Fibroblast of the aortic adventitia (primary cell): ENCODE results near the gene ITPRIPL1. TPM values are rescaled to one million over a fixed set of nuclear protein-coding genes. Genes with fewer than 3 reads are reported as not detected.

Source experiments
- DNase-seq: peaks from one replicate; pipeline ENCODE4 v3.0.0-alpha.2; 2010; ENCODE audit warnings: low read depth
- H3K4me3 ChIP-seq: 2 replicates; pipeline ENCODE4 v1.5.1; 2011; ENCODE audit warnings: low read depth, mild to moderate bottlenecking, control low read depth, low read length, moderate library complexity
- total RNA-seq: library from RNA; depleted of rRNA; stranded (reverse); fragments of >200 nt; gene quantifications from 2 replicates; pipeline ENCODE4 v1.2.3, GENCODE V29; 2012; ENCODE audit warnings: low replicate concordance
- TF ChIP-seq, protein P1 (sequence below): IDR thresholded peaks from 2 replicates; pipeline ENCODE4 v1.5.1; 2011; ENCODE audit warnings: mild to moderate bottlenecking, low read length, control low read depth, inconsistent platforms; ENCODE audit not compliant: insufficient read depth

Gene ITPRIPL1
- total RNA-seq, 1 donor, result 2.5 TPM

DNA sequence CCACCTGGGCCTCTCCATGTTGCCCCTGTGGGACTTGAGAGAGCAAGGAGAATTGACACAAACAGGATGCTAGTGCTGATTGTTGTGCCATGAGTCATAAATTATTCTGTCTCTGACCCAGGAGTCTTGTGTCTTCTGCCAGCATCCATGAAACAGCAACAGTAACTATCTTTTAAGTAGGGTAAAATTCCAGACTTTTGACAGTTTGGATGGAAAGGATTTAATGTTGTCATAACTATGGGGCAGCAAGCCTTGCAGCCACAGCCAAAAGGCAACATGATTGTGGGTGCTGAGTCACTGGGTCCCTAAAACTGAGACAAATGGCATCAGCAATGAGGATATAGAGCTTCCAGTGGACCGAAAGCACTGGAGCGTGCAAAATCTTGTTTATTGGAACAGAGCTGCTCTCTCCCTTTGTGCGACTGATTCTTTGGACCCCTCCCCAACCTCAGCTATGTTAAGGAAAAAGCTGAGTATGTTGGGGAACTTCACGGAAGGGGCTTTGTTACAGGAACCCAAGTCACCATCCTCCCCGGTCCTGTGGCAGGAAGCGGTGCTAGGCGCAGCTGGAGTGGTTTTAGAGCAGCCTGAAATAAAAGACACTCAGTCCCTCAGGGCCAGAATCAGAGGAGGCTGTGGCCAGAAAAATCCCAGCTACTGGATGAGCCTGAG, 9.6 kb upstream of the ITPRIPL1 start:
- DNase-seq, result peak; percentile 78
- TF ChIP-seq, protein P1, sequence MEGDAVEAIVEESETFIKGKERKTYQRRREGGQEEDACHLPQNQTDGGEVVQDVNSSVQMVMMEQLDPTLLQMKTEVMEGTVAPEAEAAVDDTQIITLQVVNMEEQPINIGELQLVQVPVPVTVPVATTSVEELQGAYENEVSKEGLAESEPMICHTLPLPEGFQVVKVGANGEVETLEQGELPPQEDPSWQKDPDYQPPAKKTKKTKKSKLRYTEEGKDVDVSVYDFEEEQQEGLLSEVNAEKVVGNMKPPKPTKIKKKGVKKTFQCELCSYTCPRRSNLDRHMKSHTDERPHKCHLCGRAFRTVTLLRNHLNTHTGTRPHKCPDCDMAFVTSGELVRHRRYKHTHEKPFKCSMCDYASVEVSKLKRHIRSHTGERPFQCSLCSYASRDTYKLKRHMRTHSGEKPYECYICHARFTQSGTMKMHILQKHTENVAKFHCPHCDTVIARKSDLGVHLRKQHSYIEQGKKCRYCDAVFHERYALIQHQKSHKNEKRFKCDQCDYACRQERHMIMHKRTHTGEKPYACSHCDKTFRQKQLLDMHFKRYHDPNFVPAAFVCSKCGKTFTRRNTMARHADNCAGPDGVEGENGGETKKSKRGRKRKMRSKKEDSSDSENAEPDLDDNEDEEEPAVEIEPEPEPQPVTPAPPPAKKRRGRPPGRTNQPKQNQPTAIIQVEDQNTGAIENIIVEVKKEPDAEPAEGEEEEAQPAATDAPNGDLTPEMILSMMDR, result no peak
- no peak overlapping the region for H3K4me3 ChIP-seq

DNA sequence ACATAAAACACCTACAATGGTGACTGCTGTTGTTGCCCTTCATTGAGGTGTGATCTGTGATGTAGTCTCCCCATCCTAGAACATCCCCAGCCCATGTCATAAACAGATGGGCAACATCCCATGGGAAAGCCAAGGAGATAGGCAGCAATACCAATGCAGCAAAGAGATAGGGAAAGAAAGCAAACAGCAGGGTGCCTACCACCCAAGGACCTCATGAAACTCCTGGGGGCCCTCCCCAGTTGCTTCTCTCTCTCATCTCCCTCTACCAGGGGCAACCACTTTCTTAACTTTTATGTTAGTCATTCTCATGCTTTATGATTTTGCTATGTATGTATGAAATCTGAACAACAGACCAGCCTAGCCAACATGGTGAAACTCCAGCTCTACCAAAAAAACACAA, 8.1 kb upstream of the ITPRIPL1 start:
- TF ChIP-seq, protein P1, result no peak
- H3K4me3 ChIP-seq, result no peak overlapping the region
- no peak for DNase-seq

DNA sequence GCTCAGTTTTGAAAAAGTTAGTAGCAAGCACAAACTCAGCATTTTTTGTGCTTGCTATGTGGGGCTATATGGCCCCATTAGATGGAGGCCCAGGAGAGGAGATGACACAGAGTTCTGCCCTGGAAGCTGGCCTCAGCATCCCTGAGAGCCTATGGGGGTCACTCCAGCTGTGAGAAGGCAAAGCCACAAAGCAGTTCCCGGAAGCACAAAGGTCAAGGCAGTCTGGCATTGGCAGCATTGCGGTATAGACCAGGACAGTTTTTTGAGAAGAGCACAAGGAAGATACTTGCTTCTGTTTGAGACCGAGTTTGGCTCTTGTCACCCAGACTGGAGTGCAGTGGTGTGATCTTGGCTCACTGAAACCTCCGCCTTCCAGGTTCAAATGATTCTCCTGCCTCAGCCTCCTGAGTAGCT, 7.5 kb upstream of the ITPRIPL1 start:
- TF ChIP-seq, protein P1, result no peak
- H3K4me3 ChIP-seq, result no peak overlapping the region
- no peak for DNase-seq

DNA sequence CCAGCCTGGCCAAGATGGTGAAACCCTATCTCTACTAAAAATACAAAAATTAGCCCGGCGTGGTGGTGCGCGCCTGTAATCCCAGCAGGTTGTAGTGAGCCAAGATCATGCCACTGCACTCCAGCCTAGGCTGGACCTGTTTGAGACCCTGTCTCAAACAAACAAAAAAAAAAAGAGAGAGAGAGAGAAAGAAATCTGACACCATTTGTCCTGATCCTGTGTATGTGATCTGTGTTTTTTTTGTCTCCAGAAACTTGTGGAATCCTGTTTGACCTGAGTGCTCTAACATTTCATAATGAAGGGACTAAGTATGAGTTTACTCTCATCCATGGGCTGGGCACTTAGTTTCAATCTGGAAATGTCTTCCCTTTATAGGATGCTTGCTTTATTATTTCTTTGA, 6.4 kb upstream of the ITPRIPL1 start:
- no peak overlapping the region for H3K4me3 ChIP-seq
- no peak for DNase-seq
- TF ChIP-seq, protein P1, result no peak

DNA sequence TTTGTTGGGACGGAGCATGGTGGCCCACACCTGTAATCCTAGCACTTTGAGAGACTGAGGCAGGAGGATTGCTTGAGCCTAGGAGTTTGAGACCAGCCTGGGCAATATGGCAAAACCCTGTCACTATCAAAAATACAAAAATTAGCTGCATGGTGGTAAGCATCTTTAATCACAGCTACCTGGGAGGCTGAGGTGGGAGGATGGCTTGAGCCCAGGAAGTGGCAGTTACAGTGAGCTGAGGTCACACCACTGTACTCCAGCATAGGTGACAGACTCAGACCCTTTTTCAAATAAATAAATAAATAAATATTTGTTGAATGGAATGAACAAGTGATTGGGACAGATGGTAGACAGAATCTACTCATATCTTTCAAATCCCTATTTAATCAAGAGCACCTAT, 5.7 kb upstream of the ITPRIPL1 start:
- DNase-seq, result no peak
- TF ChIP-seq, protein P1, result no peak
- H3K4me3 ChIP-seq, result no peak overlapping the region

DNA sequence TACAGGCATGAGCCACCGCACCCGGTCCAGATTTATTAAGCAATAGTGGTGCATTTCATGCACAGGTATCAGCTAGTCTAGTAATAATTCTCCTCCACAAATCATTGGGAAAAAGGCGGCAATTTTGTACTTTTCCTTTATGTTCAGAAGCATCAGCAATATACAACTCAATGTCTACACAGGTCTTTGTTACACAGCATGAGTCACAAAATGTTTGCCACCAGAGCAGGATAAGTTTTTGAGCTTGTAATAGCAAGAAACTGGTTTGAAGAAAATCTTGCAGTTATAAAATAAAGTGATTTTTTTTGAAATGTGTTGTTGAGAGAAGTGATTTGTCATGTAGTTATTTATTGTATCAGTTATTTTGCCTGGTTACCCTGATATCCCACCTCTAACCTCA, 4.8 kb upstream of the ITPRIPL1 start:
- H3K4me3 ChIP-seq, result no peak overlapping the region
- no peak for DNase-seq
- TF ChIP-seq, protein P1, result no peak
